Measurements from ENCODE around the gene OPCML. TPM values are rescaled to one million over a fixed set of nuclear protein-coding genes. Genes with fewer than 3 reads are reported as not detected.

OPCML gene
- polyA plus RNA-seq, 1 donor from 2014 or later = 11.6 TPM

DNA sequence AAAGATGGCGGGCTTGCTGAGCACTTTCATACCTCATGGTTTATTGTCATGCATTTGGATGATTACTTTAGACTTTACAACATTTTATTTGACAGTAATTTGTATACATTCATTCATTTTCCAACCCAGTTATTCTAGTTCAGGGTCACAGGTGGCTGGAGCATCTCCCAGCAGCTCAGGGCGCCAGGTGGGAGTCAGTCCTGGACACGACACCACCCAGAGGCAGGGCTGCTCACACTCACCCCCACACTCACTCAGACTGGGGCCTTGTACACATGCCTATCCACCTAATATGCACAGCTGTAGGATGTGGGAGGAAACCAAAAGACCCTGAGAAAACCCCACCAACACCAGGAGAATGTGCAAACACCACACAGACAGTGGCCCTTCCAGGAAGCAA is 123.9 kb downstream of the OPCML start:
- Histone ChIP-seq H3K36me3 (ENCODE audit: insufficient read depth, low read length) (no peaks in the 10 kb centered on the region), H3K9me3 (ENCODE audit: low read length) (no peaks in the 10 kb centered on the region), H3K9ac (ENCODE audit: low read length) (no peak overlapping the region), H3K4me2 (ENCODE audit: low read length) (no peak overlapping the region), H3F3A (ENCODE audit: insufficient read depth, low read length, poor library complexity, severe bottlenecking) (no peaks in the 10 kb centered on the region), H3K9me2 (ENCODE audit: insufficient read depth, low read length) (no peaks in the 10 kb centered on the region), H3K27me3 (ENCODE audit: insufficient read depth, low read depth, low read length) (no peaks in the 10 kb centered on the region), H3K27ac (ENCODE audit: low read length) (no peak overlapping the region), H2AFZ (ENCODE audit: low read depth, low read length) (no peak overlapping the region), H3K4me3 (ENCODE audit: low read length) (no peak overlapping the region), H4K20me1 (ENCODE audit: insufficient read depth) (no peaks in the 10 kb centered on the region), H3K79me2 (replicated peaks; ENCODE audit: insufficient read depth, low read length) (no peaks in the 10 kb centered on the region)
- TF ChIP-seq SMC3 (conservative IDR thresholded peaks at IDR 0.05; ENCODE audit: poor library complexity) (no peak), REST (IDR thresholded peaks at IDR 0.05; ENCODE audit: borderline replicate concordance) (no peak), CTCF (IDR thresholded peaks at IDR 0.05; ENCODE audit: poor library complexity, severe bottlenecking) (no peak)

GRCh38 chr11:133406489-133406888 is 125.8 kb downstream of the OPCML start:
- no peaks in the 10 kb centered on the region for H3K36me3 ChIP-seq (ENCODE audit: insufficient read depth, low read length)

More at GRCh38 chr11:133406489-133406888, 125.8 kb downstream of the OPCML start:
- no peaks in the 10 kb centered on the region for H3K9me3 ChIP-seq (ENCODE audit: low read length)
- TF ChIP-seq POLR2AphosphoS5 (IDR thresholded peaks at IDR 0.05) (no peak), TAF1 (IDR thresholded peaks at IDR 0.05; ENCODE audit: low read depth) (no peak), CTCF (IDR thresholded peaks at IDR 0.05; ENCODE audit: poor library complexity, severe bottlenecking) (no peak), SMC3 (conservative IDR thresholded peaks at IDR 0.05; ENCODE audit: poor library complexity) (no peak), EZH2 (IDR thresholded peaks at IDR 0.05; ENCODE audit: borderline replicate concordance, insufficient read depth, low read length, poor library complexity, severe bottlenecking) (no peak), EP300 (conservative IDR thresholded peaks at IDR 0.05; ENCODE audit: poor library complexity, severe bottlenecking) (no peak), MXI1 (conservative IDR thresholded peaks at IDR 0.05; ENCODE audit: poor library complexity, severe bottlenecking) (no peak), REST (IDR thresholded peaks at IDR 0.05; ENCODE audit: borderline replicate concordance) (no peak), RAD21 (conservative IDR thresholded peaks at IDR 0.05) (no peak)
- H2AFZ ChIP-seq (ENCODE audit: low read depth, low read length) = no peak overlapping the region
- no peaks in the 10 kb centered on the region for H3F3A ChIP-seq (ENCODE audit: insufficient read depth, low read length, poor library complexity, severe bottlenecking)
- H3K79me2 ChIP-seq (replicated peaks; ENCODE audit: insufficient read depth, low read length) = no peaks in the 10 kb centered on the region
- no peak overlapping the region for H3K4me2 ChIP-seq (ENCODE audit: low read length)
- no peaks in the 10 kb centered on the region for H4K20me1 ChIP-seq (ENCODE audit: insufficient read depth)
- H3K9ac ChIP-seq (ENCODE audit: low read length) = no peak overlapping the region
- H3K4me3 ChIP-seq (ENCODE audit: low read length) = no peak overlapping the region
- H3K27me3 ChIP-seq (ENCODE audit: insufficient read depth, low read depth, low read length) = no peaks in the 10 kb centered on the region
- no peaks in the 10 kb centered on the region for H3K9me2 ChIP-seq (ENCODE audit: insufficient read depth, low read length)
- no peak overlapping the region for H3K27ac ChIP-seq (ENCODE audit: low read length)
